Keratinocyte (primary cell): ENCODE data around the gene TMEM50B. TPM values are rescaled to one million over a fixed set of nuclear protein-coding genes. Genes with fewer than 3 reads are reported as not detected.
A peak's percentile ranks its signal among the peaks of the same experiment; 100 is the strongest.

Source experiments
- DNase-seq: peaks from one replicate; pipeline ENCODE4 v3.0.0-alpha.2; 2011; ENCODE audit warnings: low read depth, missing footprints, low spot score
- FAIRE-seq: peaks from 2 replicates; lab custom pipeline; 2011; peaks lifted over from hg19 to GRCh38; lab: Jason Lieb, UNC
- H2AFZ ChIP-seq: 2 replicates; pipeline ENCODE4 v1.6.0; 2012; ENCODE audit warnings: low read length, control low read depth, inconsistent platforms; ENCODE audit not compliant: control insufficient read depth
- H3K27ac ChIP-seq: 2 replicates; pipeline ENCODE4 v1.5.1; 2011; ENCODE audit warnings: low read length; ENCODE audit not compliant: control insufficient read depth, insufficient read depth
- H3K27me3 ChIP-seq: 3 replicates; pipeline ENCODE4 v1.6.0; 2011; ENCODE audit warnings: low read length; ENCODE audit not compliant: control insufficient read depth, insufficient read depth; ENCODE audit errors: extremely low read depth
- H3K36me3 ChIP-seq, 2 experiments: 2 replicates in 1 of 2; 3 replicates in 1 of 2; pipeline ENCODE4 v1.5.1; 2011; ENCODE audit warnings: low read length in 2 of 2, mild to moderate bottlenecking in 1 of 2; ENCODE audit not compliant: control insufficient read depth in 2 of 2, insufficient read depth in 2 of 2; ENCODE audit errors: extremely low read depth in 1 of 2
- H3K4me1 ChIP-seq: 3 replicates; pipeline ENCODE4 v1.5.1; 2011; ENCODE audit warnings: low read length; ENCODE audit not compliant: control insufficient read depth, insufficient read depth; ENCODE audit errors: extremely low read depth
- H3K4me2 ChIP-seq: 3 replicates; pipeline ENCODE4 v1.6.0; 2011; ENCODE audit warnings: low read depth, low read length; ENCODE audit not compliant: control insufficient read depth, insufficient read depth; ENCODE audit errors: extremely low read depth
- H3K4me3 ChIP-seq, 3 experiments: fragments of 200-600 bp in 1 of 3; sonication (generic) in 1 of 3; 2 replicates in 2 of 3; 3 replicates in 1 of 3; pipeline ENCODE4 v1.5.1; 2011 to 2016; ENCODE audit warnings: low read length in 3 of 3, mild to moderate bottlenecking in 3 of 3, control low read depth in 2 of 3, inconsistent platforms in 1 of 3, low read depth in 1 of 3, mixed read lengths in 1 of 3, mixed run types in 1 of 3, moderate library complexity in 1 of 3; ENCODE audit not compliant: control insufficient read depth in 2 of 3, insufficient read depth in 2 of 3; ENCODE audit errors: extremely low read depth in 1 of 3
- H3K79me2 ChIP-seq: 2 replicates; pipeline ENCODE4 v1.6.0; 2012; ENCODE audit warnings: low read length; ENCODE audit not compliant: control insufficient read depth, insufficient read depth
- H3K9ac ChIP-seq: 3 replicates; pipeline ENCODE4 v1.6.0; 2011; ENCODE audit warnings: low read length; ENCODE audit not compliant: control insufficient read depth, insufficient read depth; ENCODE audit errors: extremely low read depth
- H3K9me1 ChIP-seq: 3 replicates; pipeline ENCODE4 v1.6.0; 2011; ENCODE audit warnings: low read length; ENCODE audit not compliant: control insufficient read depth, insufficient read depth; ENCODE audit errors: extremely low read depth
- H3K9me3 ChIP-seq: 2 replicates; pipeline ENCODE4 v1.5.1; 2012; ENCODE audit warnings: low read depth, low read length; ENCODE audit not compliant: control insufficient read depth
- H4K20me1 ChIP-seq: 3 replicates; pipeline ENCODE4 v1.6.0; 2011; ENCODE audit warnings: low read length; ENCODE audit not compliant: control insufficient read depth, insufficient read depth; ENCODE audit errors: extremely low read depth
- CTCF ChIP-seq, 3 experiments: IDR thresholded peaks in 1 of 3; conservative IDR thresholded peaks in 1 of 3; optimal IDR thresholded peaks in 1 of 3; 2 replicates in 2 of 3; 3 replicates in 1 of 3; pipeline versions ENCODE3 to v1.5.1; 2011; ENCODE audit warnings: low read length in 3 of 3, mild to moderate bottlenecking in 3 of 3, moderate library complexity in 2 of 3, control low read depth in 1 of 3, inconsistent platforms in 1 of 3; ENCODE audit not compliant: insufficient read depth in 2 of 3; ENCODE audit errors: extremely low read depth in 1 of 3
- EZH2 ChIP-seq: IDR thresholded peaks from one replicate; pipeline ENCODE4 v1.6.1; 2012; ENCODE audit warnings: inconsistent platforms, mild to moderate bottlenecking, low read length, moderate library complexity
- dilution Hi-C: fragments of 300-500 bp; cut with MboI; formaldehyde crosslinking; loops from one replicate; pipeline ENCODE4 v1.7.0; 2020; ENCODE audit warnings: low sequenced_read_pairs; ENCODE audit not compliant: extremely low pct_ligation_motif_present
- polyA plus RNA-seq, 5 experiments: library from polyadenylated mRNA; depleted of rRNA in 3 of 5; stranded (reverse) in 3 of 5; stranded (forward) in 1 of 5; unstranded in 1 of 5; fragments of >200 nt; gene quantifications; 1 replicate in 1 of 5; 2 replicates in 3 of 5; 3 replicates in 1 of 5; pipeline versions ENCODE4 v1.2.1 to v1.2.3, GENCODE V29; 2011 to 2012; ENCODE audit warnings: missing spikeins in 2 of 5, low read depth in 1 of 5, low replicate concordance in 1 of 5

The TMEM50B gene
- polyA plus RNA-seq, 1 donor (not counting 4 experiments of a cell fraction or from before 2014, with no cell fraction given): 39.7 TPM

- Histone ChIP-seq H3K9me1 (no peaks in the 10 kb centered on the region), H3K36me3 (peaks cover 0 to 3% of the 10 kb centered on the region in 2 experiments), H3K27me3 (no peaks in the 10 kb centered on the region), H3K4me2 (no peak overlapping the region), H4K20me1 (no peaks in the 10 kb centered on the region), H2AFZ (no peak overlapping the region), H3K4me1 (peaks cover 13% of the 10 kb centered on the region), H3K79me2 (no peaks in the 10 kb centered on the region), H3K9ac (no peak overlapping the region), H3K4me3 (no peak overlapping the region), H3K27ac (no peak overlapping the region), H3K9me3 (no peaks in the 10 kb centered on the region)
- no peak for TF ChIP-seq EZH2
- no peak for TF ChIP-seq CTCF (optimal IDR thresholded peaks at IDR 0.05 in 1 of 3, IDR thresholded peaks at IDR 0.05 in 1 of 3, conservative IDR thresholded peaks at IDR 0.05 in 1 of 3; ENCODE audit: extremely low read depth in 1 of 3, insufficient read depth in 2 of 3, low read length in 3 of 3)
- dilution Hi-C loops: no loop called here
- FAIRE-seq (no peak), DNase-seq (no peak)
These were observed 35.3 kb downstream of the TMEM50B start for GRCh38 chr21:33444499-33444898.

- TF ChIP-seq EZH2: no peak
- no peak for TF ChIP-seq CTCF (optimal IDR thresholded peaks at IDR 0.05 in 1 of 3, IDR thresholded peaks at IDR 0.05 in 1 of 3, conservative IDR thresholded peaks at IDR 0.05 in 1 of 3; ENCODE audit: extremely low read depth in 1 of 3, insufficient read depth in 2 of 3, low read length in 3 of 3)
- Histone ChIP-seq H3K27ac (peak overlapping the region; percentile 94), H3K4me3 (no peak overlapping the region), H3K36me3 (peaks cover 3 to 4% of the 10 kb centered on the region in 2 experiments), H3K9ac (peak overlapping the region; percentile 75), H3K4me2 (no peak overlapping the region), H3K4me1 (peaks cover 13% of the 10 kb centered on the region), H3K27me3 (no peaks in the 10 kb centered on the region), H3K9me3 (no peaks in the 10 kb centered on the region), H2AFZ (no peak overlapping the region), H3K9me1 (no peaks in the 10 kb centered on the region), H4K20me1 (no peaks in the 10 kb centered on the region), H3K79me2 (no peaks in the 10 kb centered on the region)
- no peak for FAIRE-seq
- dilution Hi-C loops: no loop called here
- DNase-seq: no peak
These were observed 36.6 kb downstream of the TMEM50B start for GRCh38 chr21:33443194-33443593.
